Stimulated activated CD8-positive, alpha-beta memory T cell treated with anti-CD3 and anti-CD28 coated beads, Interleukin-4, amount 100 ng/mL, for 48 hours (primary cell): ENCODE results near the gene CPA2.
A peak's percentile ranks its signal among the peaks of the same experiment; 100 is the strongest.

Experiments
- DNase-seq: peaks from one replicate; pipeline ENCODE4 v3.0.0-alpha.2; 2020

The CPA2 gene

GRCh38 chr7:130256704-130257103 lies 10.0 kb upstream of the CPA2 start:
- no peak for DNase-seq

GRCh38 chr7:130258494-130259078 lies 8.1 kb upstream of the CPA2 start:
- no peak for DNase-seq

GRCh38 chr7:130262448-130262847 lies 4.2 kb upstream of the CPA2 start:
- no peak for DNase-seq

- DNase-seq: no peak
Measured at GRCh38 chr7:130263130-130263529, 3.5 kb upstream of the CPA2 start.

GRCh38 chr7:130266961-130267321 lies 278 bp downstream of the CPA2 start:
- no peak for DNase-seq

GRCh38 chr7:130268463-130269317 lies 2.0 kb downstream of the CPA2 start:
- DNase-seq: no peak

GRCh38 chr7:130269318-130269694 lies 2.6 kb downstream of the CPA2 start:
- DNase-seq: no peak

- DNase-seq: no peak
Measured at GRCh38 chr7:130270947-130271800, 4.5 kb downstream of the CPA2 start.

- no peak for DNase-seq
Measured at GRCh38 chr7:130272381-130273080, 5.9 kb downstream of the CPA2 start.

- DNase-seq: no peak
Measured at GRCh38 chr7:130273081-130273932, 6.6 kb downstream of the CPA2 start.

GRCh38 chr7:130273933-130274255 lies 7.2 kb downstream of the CPA2 start:
- no peak for DNase-seq

- DNase-seq: no peak
Measured at GRCh38 chr7:130274296-130274695, 7.6 kb downstream of the CPA2 start.

- DNase-seq: no peak
Measured at GRCh38 chr7:130274983-130275591, 8.4 kb downstream of the CPA2 start.

GRCh38 chr7:130275826-130276297 lies 9.2 kb downstream of the CPA2 start:
- no peak for DNase-seq

- peak; percentile 64 for DNase-seq
Measured at GRCh38 chr7:130276796-130277762, 10.4 kb downstream of the CPA2 start.

GRCh38 chr7:130277763-130278643 lies 11.3 kb downstream of the CPA2 start:
- DNase-seq: no peak

GRCh38 chr7:130278860-130279259 lies 12.2 kb downstream of the CPA2 start:
- no peak for DNase-seq

- no peak for DNase-seq
Measured at GRCh38 chr7:130279286-130279685, 12.6 kb downstream of the CPA2 start.

- DNase-seq: no peak
Measured at GRCh38 chr7:130279906-130280305, 13.2 kb downstream of the CPA2 start.
